HG02678 (cell line): ENCODE data around the gene MGAT5.

Source experiments
- ATAC-seq: cut with Tn5 transposase; IDR thresholded peaks from one replicate; pipeline ENCODE4 v1.9.1; 2021; ENCODE audit warnings: mild to moderate bottlenecking, moderate library complexity; ENCODE audit not compliant: unreplicated experiment

Gene MGAT5

GRCh38 chr2:134230885-134231284 lies 23.0 kb upstream of the MGAT5 start:
- ATAC-seq = no peak

GRCh38 chr2:134231301-134231964 lies 22.4 kb upstream of the MGAT5 start:
- ATAC-seq = no peak

- no peak for ATAC-seq
These were observed 21.9 kb upstream of the MGAT5 start for GRCh38 chr2:134231965-134232340.

GRCh38 chr2:134232461-134232860 lies 21.4 kb upstream of the MGAT5 start:
- ATAC-seq = no peak

GRCh38 chr2:134232868-134233727 lies 20.8 kb upstream of the MGAT5 start:
- ATAC-seq = peak; percentile 48

GRCh38 chr2:134233728-134234136 lies 20.1 kb upstream of the MGAT5 start:
- peak; percentile 57 for ATAC-seq

- ATAC-seq = no peak
These were observed 19.3 kb upstream of the MGAT5 start for GRCh38 chr2:134234535-134234934.

GRCh38 chr2:134235510-134236144 lies 18.2 kb upstream of the MGAT5 start:
- ATAC-seq = no peak

GRCh38 chr2:134238371-134238770 lies 15.5 kb upstream of the MGAT5 start:
- ATAC-seq = no peak

- ATAC-seq = no peak
These were observed 13.8 kb upstream of the MGAT5 start for GRCh38 chr2:134240061-134240460.

- no peak for ATAC-seq
These were observed 12.0 kb upstream of the MGAT5 start for GRCh38 chr2:134241911-134242310.

GRCh38 chr2:134243244-134243643 lies 10.6 kb upstream of the MGAT5 start:
- no peak for ATAC-seq

- ATAC-seq = no peak
These were observed 9.8 kb upstream of the MGAT5 start for GRCh38 chr2:134244086-134244485.

GRCh38 chr2:134244587-134244986 lies 9.3 kb upstream of the MGAT5 start:
- ATAC-seq = no peak

- no peak for ATAC-seq
These were observed 8.4 kb upstream of the MGAT5 start for GRCh38 chr2:134245340-134245984.

GRCh38 chr2:134246154-134246874 lies 7.6 kb upstream of the MGAT5 start:
- ATAC-seq = no peak

GRCh38 chr2:134247679-134248078 lies 6.2 kb upstream of the MGAT5 start:
- ATAC-seq = peak; percentile 56

GRCh38 chr2:134248913-134249312 lies 5.0 kb upstream of the MGAT5 start:
- ATAC-seq = no peak

- no peak for ATAC-seq
These were observed 4.1 kb upstream of the MGAT5 start for GRCh38 chr2:134249755-134250154.

GRCh38 chr2:134250840-134251461 lies 2.9 kb upstream of the MGAT5 start:
- no peak for ATAC-seq
